Coronary artery (tissue), 2 donors: ENCODE results near the gene CTRL.

Experiments
- DNase-seq: peaks from one replicate; pipeline ENCODE4 v3.0.0-alpha.2; 2017; ENCODE audit warnings: low spot score
- H3K27ac ChIP-seq, 2 donors: fragments of 200-600 bp; sonication (generic); one replicate each; pipeline ENCODE4 v1.5.1; 2016 to 2019
- H3K4me3 ChIP-seq: fragments of 200-600 bp; sonication (generic); 2 replicates; pipeline ENCODE4 v1.5.1; 2016; ENCODE audit warnings: mild to moderate bottlenecking, moderate library complexity
- TF ChIP-seq, protein P1 (sequence below): fragments of 200-600 bp; sonication (generic); IDR thresholded peaks from one replicate; pipeline ENCODE4 v1.5.1; 2019; ENCODE audit warnings: antibody characterized with exemption

Gene CTRL

DNA sequence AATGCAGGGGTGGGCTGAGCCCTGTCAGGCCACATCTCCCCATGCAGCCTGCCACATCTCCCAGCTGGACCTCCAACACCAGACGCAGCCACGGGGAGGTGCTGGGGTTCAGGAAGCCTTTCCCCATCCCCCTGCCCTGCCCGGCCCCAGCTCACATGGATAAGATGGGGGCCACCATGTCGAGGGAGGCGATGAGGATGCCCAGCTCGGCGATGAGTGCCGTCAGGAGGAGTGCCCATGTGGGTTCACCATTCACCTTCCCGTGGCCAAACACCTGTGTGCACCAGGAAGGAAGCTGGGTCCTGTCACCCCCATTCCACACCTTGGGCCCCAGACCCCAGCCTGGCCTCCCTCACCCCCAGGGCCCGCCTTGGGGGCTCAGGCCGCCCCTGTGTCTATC lies 18.0 kb upstream of the CTRL start:
- Histone ChIP-seq H3K4me3 (no peak overlapping the region), H3K27ac (no peak overlapping the region)
- TF ChIP-seq, protein P1, sequence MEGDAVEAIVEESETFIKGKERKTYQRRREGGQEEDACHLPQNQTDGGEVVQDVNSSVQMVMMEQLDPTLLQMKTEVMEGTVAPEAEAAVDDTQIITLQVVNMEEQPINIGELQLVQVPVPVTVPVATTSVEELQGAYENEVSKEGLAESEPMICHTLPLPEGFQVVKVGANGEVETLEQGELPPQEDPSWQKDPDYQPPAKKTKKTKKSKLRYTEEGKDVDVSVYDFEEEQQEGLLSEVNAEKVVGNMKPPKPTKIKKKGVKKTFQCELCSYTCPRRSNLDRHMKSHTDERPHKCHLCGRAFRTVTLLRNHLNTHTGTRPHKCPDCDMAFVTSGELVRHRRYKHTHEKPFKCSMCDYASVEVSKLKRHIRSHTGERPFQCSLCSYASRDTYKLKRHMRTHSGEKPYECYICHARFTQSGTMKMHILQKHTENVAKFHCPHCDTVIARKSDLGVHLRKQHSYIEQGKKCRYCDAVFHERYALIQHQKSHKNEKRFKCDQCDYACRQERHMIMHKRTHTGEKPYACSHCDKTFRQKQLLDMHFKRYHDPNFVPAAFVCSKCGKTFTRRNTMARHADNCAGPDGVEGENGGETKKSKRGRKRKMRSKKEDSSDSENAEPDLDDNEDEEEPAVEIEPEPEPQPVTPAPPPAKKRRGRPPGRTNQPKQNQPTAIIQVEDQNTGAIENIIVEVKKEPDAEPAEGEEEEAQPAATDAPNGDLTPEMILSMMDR, result no peak
- DNase-seq, result no peak

DNA sequence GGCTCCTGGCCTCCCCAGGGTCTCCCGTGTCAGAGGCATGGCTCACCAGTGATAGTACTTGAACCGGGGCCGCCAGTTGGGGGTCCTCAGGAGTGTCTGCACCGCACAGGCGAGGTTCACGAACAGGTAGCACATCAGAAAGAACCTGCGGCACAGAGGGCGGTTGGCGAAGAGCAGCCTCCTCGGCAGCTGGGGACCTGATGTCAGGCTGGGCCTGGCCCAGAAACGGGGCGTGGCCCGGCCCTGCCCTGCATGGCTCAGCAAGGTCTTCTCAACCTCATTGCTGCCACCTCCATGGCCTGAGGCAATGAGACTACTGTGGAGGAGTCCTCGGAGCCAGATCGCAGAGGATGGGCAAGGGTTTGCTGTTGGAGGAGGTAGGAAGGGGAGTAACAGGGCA lies 16.4 kb upstream of the CTRL start:
- no peak for DNase-seq
- Histone ChIP-seq H3K27ac (peak overlapping the region in 1 of 2 donors; percentile 89), H3K4me3 (no peak overlapping the region)
- TF ChIP-seq, protein P1, result no peak

DNA sequence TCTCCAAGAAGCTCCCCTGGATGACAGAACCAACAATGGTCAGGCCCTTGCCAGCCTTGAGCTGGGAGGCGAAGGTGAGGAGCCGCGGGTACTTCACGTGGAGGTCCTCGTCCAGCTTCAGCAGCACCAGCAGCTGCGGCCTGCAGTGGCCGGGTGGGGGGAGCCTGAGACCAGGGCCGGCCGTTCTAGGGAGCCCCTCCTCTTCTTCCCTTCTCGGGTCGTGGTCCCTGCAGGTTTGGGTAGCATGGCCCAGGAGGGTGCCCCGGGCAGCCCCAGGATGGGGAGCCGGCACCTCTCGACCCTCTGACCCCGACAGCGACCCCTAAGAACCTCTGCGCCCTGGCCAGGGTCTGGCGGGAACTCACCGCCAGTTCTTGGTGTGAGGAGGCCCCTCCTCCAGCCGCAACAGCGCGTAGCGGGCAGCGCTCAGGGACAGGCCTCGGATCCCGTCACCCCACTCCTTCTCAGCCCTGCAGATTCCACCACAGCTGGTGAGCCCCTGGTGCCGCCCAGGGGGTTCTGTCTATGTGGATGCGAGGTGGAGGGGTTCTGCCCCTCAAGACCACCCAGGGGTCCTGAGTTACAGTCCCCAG lies 15.4 kb upstream of the CTRL start:
- no peak overlapping the region for H3K4me3 ChIP-seq
- no peak for DNase-seq
- TF ChIP-seq, protein P1, result no peak
- H3K27ac ChIP-seq, result peak overlapping the region in 1 of 2 donors; percentile 89

DNA sequence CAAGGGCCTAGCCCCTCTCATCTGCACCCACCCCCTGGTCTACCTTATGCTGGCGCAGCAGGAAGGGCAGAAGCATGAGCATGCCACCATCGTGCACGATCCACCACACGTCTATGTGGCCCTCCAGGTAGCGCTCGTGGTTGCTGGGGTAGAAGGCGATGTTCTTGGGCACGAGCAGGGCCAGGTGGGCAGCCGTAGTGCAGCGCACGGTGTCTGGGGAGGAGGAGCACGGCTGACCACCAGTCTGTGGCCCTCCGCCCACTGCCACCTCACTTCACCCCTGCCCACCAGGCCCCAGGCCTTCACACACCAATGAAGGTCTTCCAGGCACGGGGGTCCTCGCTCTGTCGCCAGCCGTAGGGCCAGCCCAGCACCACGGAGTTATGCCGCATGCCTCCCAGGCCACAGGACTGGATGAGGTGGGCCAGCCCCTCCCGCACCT lies 14.5 kb upstream of the CTRL start:
- no peak for DNase-seq
- TF ChIP-seq, protein P1, result no peak
- Histone ChIP-seq H3K27ac (peak overlapping the region in 1 of 2 donors; percentile 89), H3K4me3 (no peak overlapping the region)

DNA sequence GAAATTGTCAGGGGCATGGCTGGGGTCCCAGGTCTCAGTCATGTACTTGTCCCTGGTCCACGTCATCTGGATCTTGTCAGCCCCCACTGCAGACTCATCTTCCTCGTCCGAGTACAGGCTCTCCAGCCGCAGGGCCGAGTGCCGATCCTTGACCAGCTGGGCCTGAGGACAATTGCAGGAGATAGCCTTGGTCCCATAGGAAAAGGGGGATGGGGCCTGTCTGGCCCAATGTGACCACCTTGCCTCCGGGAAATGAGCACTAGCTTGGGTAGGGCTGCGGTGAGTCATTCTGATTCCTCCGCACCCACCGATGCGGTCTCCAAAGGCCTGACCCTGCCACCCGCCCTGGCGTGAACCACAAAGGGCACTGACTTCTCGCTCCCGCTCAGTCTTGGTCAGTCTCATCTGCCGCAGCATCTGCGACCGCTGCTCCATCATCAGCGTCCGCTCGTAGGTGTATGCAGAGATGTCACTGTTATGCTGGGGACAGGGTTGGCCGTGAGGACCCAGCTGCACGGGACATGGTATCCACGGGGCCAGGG lies 13.8 kb upstream of the CTRL start:
- TF ChIP-seq, protein P1, result no peak
- Histone ChIP-seq H3K4me3 (no peak overlapping the region), H3K27ac (peak overlapping the region; percentile 44 to 89)
- no peak for DNase-seq

DNA sequence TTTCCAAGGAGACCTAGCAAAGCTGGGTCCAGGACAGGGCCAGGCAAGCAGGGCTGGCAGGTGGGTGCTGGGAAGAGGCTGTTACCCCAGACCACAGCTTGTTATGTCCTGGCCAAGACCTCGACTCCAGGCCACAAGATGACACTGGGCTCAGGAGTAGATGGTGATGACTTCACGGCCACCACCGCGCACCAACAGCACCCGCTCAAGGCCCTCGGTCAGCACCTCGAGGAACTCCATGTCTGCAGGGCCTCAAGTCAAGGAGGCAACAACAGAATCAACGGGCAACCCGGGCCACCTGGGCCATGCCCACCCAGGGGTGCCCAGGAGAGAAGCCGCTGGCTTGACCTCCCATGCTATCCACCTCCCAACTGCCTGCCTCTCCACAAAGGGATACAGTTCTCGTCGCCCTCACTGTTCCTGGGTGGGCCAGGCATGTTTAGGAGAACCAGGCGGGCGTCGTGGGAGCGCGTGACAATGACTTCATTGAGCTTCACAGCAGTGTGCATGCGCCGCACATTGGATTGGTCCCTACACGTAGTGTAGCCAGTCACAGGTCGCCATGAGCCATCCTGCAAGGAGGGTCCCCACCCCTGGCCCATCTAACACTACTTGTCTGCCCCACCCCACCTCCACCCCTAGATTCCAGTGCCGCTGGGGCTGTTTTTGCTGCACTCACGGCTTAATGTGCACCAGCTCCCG lies 13.2 kb upstream of the CTRL start:
- no peak overlapping the region for H3K4me3 ChIP-seq
- H3K27ac ChIP-seq, result peak overlapping the region; percentile 44 to 89
- TF ChIP-seq, protein P1, result no peak
- no peak for DNase-seq
